GM18526 (cell line): ENCODE data around the gene ENPP4.

ENCODE experiments used
- POLR2A ChIP-seq: IDR thresholded peaks from 3 replicates; pipeline ENCODE4 v1.6.1; 2011; ENCODE audit not compliant: insufficient read length; ENCODE audit errors: extremely low read depth

The ENPP4 gene

GRCh38 chr6:46116289-46116688 is 13.5 kb upstream of the ENPP4 start:
- no peak for TF ChIP-seq POLR2A

- no peak for TF ChIP-seq POLR2A
These were observed 11.6 kb upstream of the ENPP4 start for GRCh38 chr6:46118157-46118556.

GRCh38 chr6:46118836-46119235 is 11.0 kb upstream of the ENPP4 start:
- TF ChIP-seq POLR2A = no peak

- TF ChIP-seq POLR2A = no peak
These were observed 1.3 kb upstream of the ENPP4 start for GRCh38 chr6:46128476-46128875.

GRCh38 chr6:46129291-46129628 is 529 bp upstream of the ENPP4 start:
- TF ChIP-seq POLR2A = no peak

GRCh38 chr6:46130666-46131065 is 877 bp downstream of the ENPP4 start:
- TF ChIP-seq POLR2A = no peak

- TF ChIP-seq POLR2A = no peak
These were observed 4.4 kb downstream of the ENPP4 start for GRCh38 chr6:46134216-46134615.

- no peak for TF ChIP-seq POLR2A
These were observed 5.4 kb downstream of the ENPP4 start for GRCh38 chr6:46135176-46135575.

- TF ChIP-seq POLR2A = no peak
These were observed 7.0 kb downstream of the ENPP4 start for GRCh38 chr6:46136831-46137230.

GRCh38 chr6:46137387-46137786 is 7.6 kb downstream of the ENPP4 start:
- no peak for TF ChIP-seq POLR2A

GRCh38 chr6:46138281-46138680 is 8.5 kb downstream of the ENPP4 start:
- TF ChIP-seq POLR2A = no peak

- TF ChIP-seq POLR2A = no peak
These were observed 14.5 kb downstream of the ENPP4 start for GRCh38 chr6:46144270-46144669.

GRCh38 chr6:46156701-46157100 is 26.9 kb downstream of the ENPP4 start:
- no peak for TF ChIP-seq POLR2A

- no peak for TF ChIP-seq POLR2A
These were observed 29.4 kb downstream of the ENPP4 start for GRCh38 chr6:46159229-46159628.

GRCh38 chr6:46160102-46160501 is 30.3 kb downstream of the ENPP4 start:
- TF ChIP-seq POLR2A = no peak

GRCh38 chr6:46170357-46171289 is 40.8 kb downstream of the ENPP4 start, which contains the start of gene ENPP5:
Gene ENPP5 (minus strand): TSS chr6:46170980. CDS start chr6:46168262, 2,718 bp downstream.
- TF ChIP-seq POLR2A = peak; percentile 40

GRCh38 chr6:46172176-46172575 is 42.4 kb downstream of the ENPP4 start:
- TF ChIP-seq POLR2A = no peak

- TF ChIP-seq POLR2A = no peak
These were observed 45.1 kb downstream of the ENPP4 start for GRCh38 chr6:46174904-46175303.

GRCh38 chr6:46175446-46175845 is 45.7 kb downstream of the ENPP4 start:
- TF ChIP-seq POLR2A = no peak
